ENCODE data around the gene PCSK6. TPM values are rescaled to one million over a fixed set of nuclear protein-coding genes. Genes with fewer than 3 reads are reported as not detected.

Gene PCSK6
- total RNA-seq, 2 donors from 2014 or later = 1.9 to 27.8 TPM

GRCh38 chr15:101401286-101401685, 88.2 kb downstream of the PCSK6 start:
- no peak for ATAC-seq
- Mint-ChIP-seq H3K27me3 (peaks cover 67% of the 10 kb centered on the region), H3K4me1 (no peaks in the 10 kb centered on the region), H3K36me3 (ENCODE audit: low read depth) (peaks cover 2% of the 10 kb centered on the region), H3K4me3 (no peak overlapping the region), H3K27ac (no peak overlapping the region)
- H3K9me3 ChIP-seq (ENCODE audit: control insufficient read depth, low read length, poor library complexity, severe bottlenecking) = no peaks in the 10 kb centered on the region
- DNase-seq = no peak

GRCh38 chr15:101399431-101399830, 90.1 kb downstream of the PCSK6 start:
- H3K27me3 Mint-ChIP-seq = peaks cover 66% of the 10 kb centered on the region
- H3K36me3 Mint-ChIP-seq (ENCODE audit: low read depth) = no peaks in the 10 kb centered on the region
- no peak for DNase-seq
- no peak for ATAC-seq
- no peak overlapping the region for H3K27ac Mint-ChIP-seq
- no peaks in the 10 kb centered on the region for H3K9me3 ChIP-seq (ENCODE audit: control insufficient read depth, low read length, poor library complexity, severe bottlenecking)
- no peaks in the 10 kb centered on the region for H3K4me1 Mint-ChIP-seq
- H3K4me3 Mint-ChIP-seq = no peak overlapping the region

GRCh38 chr15:101398247-101398646, 91.3 kb downstream of the PCSK6 start:
- no peak overlapping the region for H3K4me3 Mint-ChIP-seq
- H3K4me1 Mint-ChIP-seq = no peaks in the 10 kb centered on the region
- no peaks in the 10 kb centered on the region for H3K36me3 Mint-ChIP-seq (ENCODE audit: low read depth)
- H3K27ac Mint-ChIP-seq = no peak overlapping the region
- no peak for ATAC-seq
- H3K27me3 Mint-ChIP-seq = peaks cover 73% of the 10 kb centered on the region
- no peak for DNase-seq
- H3K9me3 ChIP-seq (ENCODE audit: control insufficient read depth, low read length, poor library complexity, severe bottlenecking) = no peaks in the 10 kb centered on the region

- no peaks in the 10 kb centered on the region for H3K4me1 Mint-ChIP-seq
- peaks cover 74% of the 10 kb centered on the region for H3K27me3 Mint-ChIP-seq
- no peaks in the 10 kb centered on the region for H3K9me3 ChIP-seq (ENCODE audit: control insufficient read depth, low read length, poor library complexity, severe bottlenecking)
- no peak overlapping the region for H3K27ac Mint-ChIP-seq
- DNase-seq (no peak), ATAC-seq (no peak)
- H3K4me3 Mint-ChIP-seq = no peak overlapping the region
- H3K36me3 Mint-ChIP-seq (ENCODE audit: low read depth) = no peaks in the 10 kb centered on the region
Measured at GRCh38 chr15:101397521-101398003, 91.9 kb downstream of the PCSK6 start.

GRCh38 chr15:101396484-101397261, 92.8 kb downstream of the PCSK6 start:
- Mint-ChIP-seq H3K27me3 (peaks cover 77% of the 10 kb centered on the region), H3K36me3 (ENCODE audit: low read depth) (no peaks in the 10 kb centered on the region)

GRCh38 chr15:101394654-101395053, 94.9 kb downstream of the PCSK6 start:
- ATAC-seq (no peak), DNase-seq (no peak)
- H3K27ac Mint-ChIP-seq = no peak overlapping the region
- no peaks in the 10 kb centered on the region for H3K9me3 ChIP-seq (ENCODE audit: control insufficient read depth, low read length, poor library complexity, severe bottlenecking)
- H3K4me3 Mint-ChIP-seq = no peak overlapping the region
- no peaks in the 10 kb centered on the region for H3K36me3 Mint-ChIP-seq (ENCODE audit: low read depth)
- H3K27me3 Mint-ChIP-seq = peaks cover 67% of the 10 kb centered on the region
- H3K4me1 Mint-ChIP-seq = no peaks in the 10 kb centered on the region

More at GRCh38 chr15:101396484-101397261, 92.8 kb downstream of the PCSK6 start:
- Mint-ChIP-seq H3K27ac (no peak overlapping the region), H3K4me3 (no peak overlapping the region), H3K4me1 (no peaks in the 10 kb centered on the region)
- DNase-seq = no peak
- no peaks in the 10 kb centered on the region for H3K9me3 ChIP-seq (ENCODE audit: control insufficient read depth, low read length, poor library complexity, severe bottlenecking)
- ATAC-seq = no peak

- ATAC-seq (no peak), DNase-seq (no peak)
- Mint-ChIP-seq H3K36me3 (ENCODE audit: low read depth) (no peaks in the 10 kb centered on the region), H3K27ac (no peak overlapping the region), H3K4me3 (no peak overlapping the region), H3K4me1 (no peaks in the 10 kb centered on the region), H3K27me3 (peaks cover 62% of the 10 kb centered on the region)
- H3K9me3 ChIP-seq (ENCODE audit: control insufficient read depth, low read length, poor library complexity, severe bottlenecking) = no peaks in the 10 kb centered on the region
Measured at GRCh38 chr15:101394056-101394630, 95.4 kb downstream of the PCSK6 start.

- Mint-ChIP-seq H3K27me3 (peaks cover 55% of the 10 kb centered on the region), H3K4me3 (no peak overlapping the region), H3K36me3 (ENCODE audit: low read depth) (no peaks in the 10 kb centered on the region), H3K4me1 (no peaks in the 10 kb centered on the region), H3K27ac (no peak overlapping the region)
- no peak for DNase-seq
- H3K9me3 ChIP-seq (ENCODE audit: control insufficient read depth, low read length, poor library complexity, severe bottlenecking) = no peaks in the 10 kb centered on the region
- no peak for ATAC-seq
Measured at GRCh38 chr15:101393172-101393571, 96.3 kb downstream of the PCSK6 start.

- H3K9me3 ChIP-seq (ENCODE audit: control insufficient read depth, low read length, poor library complexity, severe bottlenecking) = no peaks in the 10 kb centered on the region
- no peaks in the 10 kb centered on the region for H3K36me3 Mint-ChIP-seq (ENCODE audit: low read depth)
- H3K27me3 Mint-ChIP-seq = peaks cover 53% of the 10 kb centered on the region
- no peak for ATAC-seq
- no peaks in the 10 kb centered on the region for H3K4me1 Mint-ChIP-seq
- DNase-seq = no peak
- no peak overlapping the region for H3K27ac Mint-ChIP-seq
- no peak overlapping the region for H3K4me3 Mint-ChIP-seq
Measured at GRCh38 chr15:101391981-101392640, 97.4 kb downstream of the PCSK6 start.

- no peaks in the 10 kb centered on the region for H3K9me3 ChIP-seq (ENCODE audit: control insufficient read depth, low read length, poor library complexity, severe bottlenecking)
- Mint-ChIP-seq H3K4me1 (no peaks in the 10 kb centered on the region), H3K27me3 (peaks cover 54% of the 10 kb centered on the region), H3K27ac (no peak overlapping the region), H3K4me3 (no peak overlapping the region), H3K36me3 (ENCODE audit: low read depth) (no peaks in the 10 kb centered on the region)
- ATAC-seq (no peak), DNase-seq (no peak)
Measured at GRCh38 chr15:101391431-101391830, 98.1 kb downstream of the PCSK6 start.

- H3K4me1 Mint-ChIP-seq = peaks cover 2% of the 10 kb centered on the region
- no peak for ATAC-seq
- H3K27ac Mint-ChIP-seq = no peak overlapping the region
- H3K9me3 ChIP-seq (ENCODE audit: control insufficient read depth, low read length, poor library complexity, severe bottlenecking) = no peaks in the 10 kb centered on the region
- no peaks in the 10 kb centered on the region for H3K36me3 Mint-ChIP-seq (ENCODE audit: low read depth)
- DNase-seq = no peak
- H3K27me3 Mint-ChIP-seq = peaks cover 50% of the 10 kb centered on the region
- H3K4me3 Mint-ChIP-seq = no peak overlapping the region
Measured at GRCh38 chr15:101390462-101390861, 99.0 kb downstream of the PCSK6 start.

GRCh38 chr15:101390060-101390459, 99.4 kb downstream of the PCSK6 start:
- ATAC-seq = no peak
- no peaks in the 10 kb centered on the region for H3K9me3 ChIP-seq (ENCODE audit: control insufficient read depth, low read length, poor library complexity, severe bottlenecking)
- Mint-ChIP-seq H3K4me3 (no peak overlapping the region), H3K4me1 (peaks cover 2% of the 10 kb centered on the region), H3K36me3 (ENCODE audit: low read depth) (no peaks in the 10 kb centered on the region), H3K27ac (no peak overlapping the region), H3K27me3 (peaks cover 51% of the 10 kb centered on the region)
- DNase-seq = no peak

- Mint-ChIP-seq H3K4me1 (peaks cover 2% of the 10 kb centered on the region), H3K4me3 (no peak overlapping the region), H3K27me3 (peaks cover 46% of the 10 kb centered on the region), H3K27ac (no peak overlapping the region), H3K36me3 (ENCODE audit: low read depth) (no peaks in the 10 kb centered on the region)
- ATAC-seq = no peak
- no peak for DNase-seq
- no peaks in the 10 kb centered on the region for H3K9me3 ChIP-seq (ENCODE audit: control insufficient read depth, low read length, poor library complexity, severe bottlenecking)
Measured at GRCh38 chr15:101389362-101389761, 100.1 kb downstream of the PCSK6 start.

Measured in T-helper 17 cell (primary cell).